HEK293T (cell line): Measurements from ENCODE around the gene PTCHD1.

ENCODE experiments used
- ARNT ChIP-seq: fragments of 450-650 bp; IDR thresholded peaks from 2 replicates; pipeline ENCODE4 v1.6.1; 2017; ENCODE audit warnings: mild to moderate bottlenecking
- BHLHE40 ChIP-seq: fragments of 450-650 bp; IDR thresholded peaks from 2 replicates; pipeline ENCODE4 v1.6.1; 2016; ENCODE audit warnings: mild to moderate bottlenecking, moderate library complexity, borderline replicate concordance
- CTBP1 ChIP-seq: fragments of 450-650 bp; IDR thresholded peaks from 2 replicates; pipeline ENCODE4 v1.6.1; 2016; ENCODE audit warnings: borderline replicate concordance
- ELF4 ChIP-seq: fragments of 450-650 bp; IDR thresholded peaks from 2 replicates; pipeline ENCODE4 v1.6.1; 2017; ENCODE audit warnings: antibody characterized with exemption
- FOXA1 ChIP-seq: fragments of 450-650 bp; IDR thresholded peaks from 2 replicates; pipeline ENCODE4 v1.6.1; 2016; ENCODE audit warnings: mild to moderate bottlenecking
- FOXK2 ChIP-seq: fragments of 450-650 bp; IDR thresholded peaks from 2 replicates; pipeline ENCODE4 v1.6.1; 2016; ENCODE audit warnings: mild to moderate bottlenecking
- HDGF ChIP-seq: fragments of 450-650 bp; IDR thresholded peaks from 2 replicates; pipeline ENCODE4 v1.6.1; 2017; ENCODE audit warnings: antibody characterized with exemption, borderline replicate concordance
- LEF1 ChIP-seq: fragments of 450-650 bp; IDR thresholded peaks from 2 replicates; pipeline ENCODE4 v1.6.1; 2017; ENCODE audit warnings: mild to moderate bottlenecking, borderline replicate concordance
- NFRKB ChIP-seq: fragments of 450-650 bp; IDR thresholded peaks from 2 replicates; pipeline ENCODE4 v1.6.1; 2016; ENCODE audit warnings: mild to moderate bottlenecking, moderate library complexity
- PKNOX1 ChIP-seq: fragments of 450-650 bp; IDR thresholded peaks from 2 replicates; pipeline ENCODE4 v1.6.1; 2016
- SP1 ChIP-seq: fragments of 450-650 bp; IDR thresholded peaks from 2 replicates; pipeline ENCODE4 v1.6.1; 2017
- SUZ12 ChIP-seq: fragments of 450-650 bp; IDR thresholded peaks from 2 replicates; pipeline ENCODE4 v1.6.1; 2016; ENCODE audit warnings: mild to moderate bottlenecking
- ZNF384 ChIP-seq: fragments of 450-650 bp; IDR thresholded peaks from 2 replicates; pipeline ENCODE4 v1.6.1; 2016

- TF ChIP-seq ZNF384 (no peak), FOXK2 (no peak), FOXA1 (no peak), SP1 (no peak), CTBP1 (no peak), NFRKB (no peak), ARNT (no peak), PKNOX1 (no peak), HDGF (no peak), BHLHE40 (no peak), LEF1 (no peak), SUZ12 (no peak), ELF4 (no peak)
These were observed 10.2 kb downstream of the PTCHD1 start for GRCh38 chrX:23344904-23345271.
